Measurements from ENCODE around the gene RIGI. TPM values are rescaled to one million over a fixed set of nuclear protein-coding genes. Genes with fewer than 3 reads are reported as not detected.

Gene RIGI
- total RNA-seq, 2 donors from 2014 or later, result 3.0 to 8.5 TPM

- no peak overlapping the region for H3K27ac ChIP-seq
- H3K36me3 ChIP-seq, result peaks cover 4% of the 10 kb centered on the region
- DNase-seq, result no peak
- no peak overlapping the region for H3K9ac ChIP-seq (ENCODE audit: low read depth in 2 of 2, low read length in 2 of 2)
- H3K4me1 ChIP-seq, result peaks cover 8% of the 10 kb centered on the region
- intact Hi-C loops (cut with DNase I), result no loop called here
- no peak for TF ChIP-seq CTCF (IDR thresholded peaks at IDR 0.05)
- no peaks in the 10 kb centered on the region for H3K27me3 ChIP-seq
- no peaks in the 10 kb centered on the region for H3K9me3 ChIP-seq
- no peak overlapping the region for H3K4me3 ChIP-seq
These were observed 19.9 kb upstream of the RIGI start for GRCh38 chr9:32545884-32546283.

GRCh38 chr9:32543047-32543446 lies 17.1 kb upstream of the RIGI start:
- Histone ChIP-seq H3K4me1 (no peaks in the 10 kb centered on the region), H3K36me3 (peaks cover 4% of the 10 kb centered on the region), H3K9ac (ENCODE audit: low read depth in 2 of 2, low read length in 2 of 2) (no peak overlapping the region), H3K9me3 (no peaks in the 10 kb centered on the region), H3K4me3 (no peak overlapping the region), H3K27ac (no peak overlapping the region), H3K27me3 (no peaks in the 10 kb centered on the region)
- DNase-seq, result no peak
- intact Hi-C loops (cut with DNase I), result no loop called here
- TF ChIP-seq CTCF (IDR thresholded peaks at IDR 0.05), result no peak

GRCh38 chr9:32533816-32534215 lies 7.8 kb upstream of the RIGI start:
- no peak overlapping the region for H3K9ac ChIP-seq (ENCODE audit: low read depth in 2 of 2, low read length in 2 of 2)

GRCh38 chr9:32533336-32533735 lies 7.3 kb upstream of the RIGI start:
- DNase-seq, result no peak
- no peaks in the 10 kb centered on the region for H3K4me1 ChIP-seq
- no peaks in the 10 kb centered on the region for H3K9me3 ChIP-seq
- no peak overlapping the region for H3K4me3 ChIP-seq
- H3K27ac ChIP-seq, result no peak overlapping the region
- no peak overlapping the region for H3K9ac ChIP-seq (ENCODE audit: low read depth in 2 of 2, low read length in 2 of 2)
- no peaks in the 10 kb centered on the region for H3K36me3 ChIP-seq
- H3K27me3 ChIP-seq, result no peaks in the 10 kb centered on the region
- intact Hi-C loops (cut with DNase I), result no loop called here
- TF ChIP-seq CTCF (IDR thresholded peaks at IDR 0.05), result no peak

More at GRCh38 chr9:32533816-32534215, 7.8 kb upstream of the RIGI start:
- Histone ChIP-seq H3K36me3 (no peaks in the 10 kb centered on the region), H3K4me3 (no peak overlapping the region), H3K27ac (no peak overlapping the region), H3K27me3 (no peaks in the 10 kb centered on the region), H3K4me1 (no peaks in the 10 kb centered on the region), H3K9me3 (no peaks in the 10 kb centered on the region)
- no peak for TF ChIP-seq CTCF (IDR thresholded peaks at IDR 0.05)
- intact Hi-C loops (cut with DNase I), result no loop called here
- no peak for DNase-seq

GRCh38 chr9:32526707-32527048 lies 682 bp upstream of the RIGI start:
- Histone ChIP-seq H3K4me1 (peaks cover 3% of the 10 kb centered on the region), H3K9me3 (no peaks in the 10 kb centered on the region), H3K27me3 (no peaks in the 10 kb centered on the region), H3K4me3 (peak overlapping the region; percentile 66), H3K36me3 (no peaks in the 10 kb centered on the region), H3K9ac (ENCODE audit: low read depth in 2 of 2, low read length in 2 of 2) (peak overlapping the region; percentile 3 to 30), H3K27ac (peak overlapping the region; percentile 93)
- intact Hi-C loops (cut with DNase I), result loop anchor here (5.0 to 10.0 kb wide), 2 partner anchors 48 to 144 kb away; partner anchors contain the start of genes ACO1 and NDUFB6
- DNase-seq, result no peak
- peak; percentile 3 for TF ChIP-seq CTCF (IDR thresholded peaks at IDR 0.05)

- Histone ChIP-seq H3K9ac (ENCODE audit: low read depth in 2 of 2, low read length in 2 of 2) (peak overlapping the region; percentile 26 to 60), H3K4me3 (peak overlapping the region; percentile 66), H3K4me1 (peaks cover 3% of the 10 kb centered on the region), H3K36me3 (no peaks in the 10 kb centered on the region), H3K27me3 (no peaks in the 10 kb centered on the region), H3K27ac (peak overlapping the region; percentile 93), H3K9me3 (no peaks in the 10 kb centered on the region)
- DNase-seq, result no peak
- TF ChIP-seq CTCF (IDR thresholded peaks at IDR 0.05), result no peak
- intact Hi-C loops (cut with DNase I), result loop anchor here (5.0 to 10.0 kb wide), 2 partner anchors 49 to 143 kb away; partner anchors contain the start of genes ACO1 and NDUFB6
These were observed 326 bp downstream of the RIGI start for GRCh38 chr9:32525709-32526030.

Data from colonic mucosa (tissue), 4 donors.